Central memory CD4-positive, alpha-beta T cell (primary cell): ENCODE results near the gene APOM.
A peak's percentile ranks its signal among the peaks of the same experiment; 100 is the strongest.

ENCODE experiments used
- DNase-seq: peaks from one replicate; pipeline ENCODE4 v3.0.0; 2022
- total RNA-seq, 3 experiments: gene quantifications; one replicate each; lab custom pipeline; 2026; lab: John Stamatoyannopoulos, UW

The APOM gene
- total RNA-seq, result 1.1 to 2.3 (median 1.3) reads per million in 3 experiments

GRCh38 chr6:31655349-31656237 is at the start of gene APOM:
TSS of gene APOM (plus strand) at chr6:31655894. CDS start at chr6:31655967, 73 bp downstream.
- no peak for DNase-seq

GRCh38 chr6:31607317-31607716 is 48.4 kb upstream of the APOM start:
- DNase-seq, result no peak

- no peak for DNase-seq
Measured at GRCh38 chr6:31609519-31610406, 45.9 kb upstream of the APOM start.

GRCh38 chr6:31610968-31611367 is 44.7 kb upstream of the APOM start:
- no peak for DNase-seq

- DNase-seq, result no peak
Measured at GRCh38 chr6:31614075-31614619, 41.5 kb upstream of the APOM start.

GRCh38 chr6:31614684-31615578 is 40.8 kb upstream of the APOM start, which contains the start of gene AIF1:
TSS of gene AIF1 (plus strand) at chr6:31615234. CDS start at chr6:31615330, 96 bp downstream.
- no peak for DNase-seq

- no peak for DNase-seq
Measured at GRCh38 chr6:31615748-31616147, 39.9 kb upstream of the APOM start.

GRCh38 chr6:31617010-31617409 is 38.7 kb upstream of the APOM start:
- DNase-seq, result no peak

- peak; percentile 97 for DNase-seq
Measured at GRCh38 chr6:31619805-31620585, 35.7 kb upstream of the APOM start.

- DNase-seq, result no peak
Measured at GRCh38 chr6:31620586-31621319, 34.9 kb upstream of the APOM start, which contains the start of gene PRRC2A. TSS of gene PRRC2A (plus strand) at chr6:31620715. CDS start at chr6:31622790, 2,075 bp downstream.

GRCh38 chr6:31621320-31621939 is 34.3 kb upstream of the APOM start:
- no peak for DNase-seq

GRCh38 chr6:31621991-31622390 is 33.7 kb upstream of the APOM start:
- DNase-seq, result no peak

GRCh38 chr6:31622684-31623091 is 33.0 kb upstream of the APOM start:
- no peak for DNase-seq

- no peak for DNase-seq
Measured at GRCh38 chr6:31624070-31624469, 31.6 kb upstream of the APOM start.

GRCh38 chr6:31626952-31627351 is 28.7 kb upstream of the APOM start:
- no peak for DNase-seq

- DNase-seq, result no peak
Measured at GRCh38 chr6:31627690-31628287, 27.9 kb upstream of the APOM start.

GRCh38 chr6:31629014-31629413 is 26.7 kb upstream of the APOM start:
- DNase-seq, result no peak

- no peak for DNase-seq
Measured at GRCh38 chr6:31630177-31630934, 25.3 kb upstream of the APOM start.

- no peak for DNase-seq
Measured at GRCh38 chr6:31631209-31631608, 24.5 kb upstream of the APOM start.
